Fibroblast of villous mesenchyme (primary cell): ENCODE results near the gene IFNL4. TPM values are rescaled to one million over a fixed set of nuclear protein-coding genes. Genes with fewer than 3 reads are reported as not detected.
"Not testable (repeated sequence)": the region's sequence is repeated elsewhere in the genome, so short reads cannot be mapped to it uniquely, and the experiment has no call there.

Experiments used
- DNase-seq: peaks from one replicate; pipeline ENCODE4 v3.0.0-alpha.2; 2010; ENCODE audit warnings: low read depth
- H3K4me3 ChIP-seq: 2 replicates; pipeline ENCODE4 v1.5.1; 2011; ENCODE audit warnings: low read depth, mild to moderate bottlenecking, low read length
- total RNA-seq: library from RNA; depleted of rRNA; stranded (reverse); fragments of >200 nt; gene quantifications from 2 replicates; pipeline ENCODE4 v1.2.3, GENCODE V29; 2012
- TF ChIP-seq, protein P1 (sequence below): IDR thresholded peaks from 2 replicates; pipeline ENCODE4 v1.5.1; 2012; ENCODE audit warnings: low read depth, mild to moderate bottlenecking, low read length; ENCODE audit not compliant: insufficient read depth

The IFNL4 gene
- total RNA-seq, 1 donor, result not detected

DNA sequence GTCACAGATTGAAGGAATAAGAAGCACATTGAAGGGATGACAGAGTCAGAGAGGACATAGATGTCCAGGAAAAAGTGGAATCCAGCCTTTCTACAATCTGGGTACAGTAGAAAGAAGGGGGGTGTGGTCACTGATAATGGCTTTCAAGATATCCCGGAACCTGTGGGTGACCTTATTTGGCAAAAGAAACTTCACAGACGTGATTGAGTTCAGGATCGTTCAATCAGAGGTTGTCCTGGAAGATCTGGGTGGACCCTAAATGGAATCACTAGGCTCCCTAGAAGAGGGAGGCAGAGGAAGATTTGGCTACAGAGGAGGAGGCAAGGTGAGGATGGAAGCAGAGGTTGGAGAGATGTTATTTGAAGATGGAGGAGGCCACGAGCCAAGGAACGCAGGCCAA lies 31.6 kb downstream of the IFNL4 start:
- no peak overlapping the region for H3K4me3 ChIP-seq
- DNase-seq, result no peak
- TF ChIP-seq, protein P1, sequence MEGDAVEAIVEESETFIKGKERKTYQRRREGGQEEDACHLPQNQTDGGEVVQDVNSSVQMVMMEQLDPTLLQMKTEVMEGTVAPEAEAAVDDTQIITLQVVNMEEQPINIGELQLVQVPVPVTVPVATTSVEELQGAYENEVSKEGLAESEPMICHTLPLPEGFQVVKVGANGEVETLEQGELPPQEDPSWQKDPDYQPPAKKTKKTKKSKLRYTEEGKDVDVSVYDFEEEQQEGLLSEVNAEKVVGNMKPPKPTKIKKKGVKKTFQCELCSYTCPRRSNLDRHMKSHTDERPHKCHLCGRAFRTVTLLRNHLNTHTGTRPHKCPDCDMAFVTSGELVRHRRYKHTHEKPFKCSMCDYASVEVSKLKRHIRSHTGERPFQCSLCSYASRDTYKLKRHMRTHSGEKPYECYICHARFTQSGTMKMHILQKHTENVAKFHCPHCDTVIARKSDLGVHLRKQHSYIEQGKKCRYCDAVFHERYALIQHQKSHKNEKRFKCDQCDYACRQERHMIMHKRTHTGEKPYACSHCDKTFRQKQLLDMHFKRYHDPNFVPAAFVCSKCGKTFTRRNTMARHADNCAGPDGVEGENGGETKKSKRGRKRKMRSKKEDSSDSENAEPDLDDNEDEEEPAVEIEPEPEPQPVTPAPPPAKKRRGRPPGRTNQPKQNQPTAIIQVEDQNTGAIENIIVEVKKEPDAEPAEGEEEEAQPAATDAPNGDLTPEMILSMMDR, result no peak

DNA sequence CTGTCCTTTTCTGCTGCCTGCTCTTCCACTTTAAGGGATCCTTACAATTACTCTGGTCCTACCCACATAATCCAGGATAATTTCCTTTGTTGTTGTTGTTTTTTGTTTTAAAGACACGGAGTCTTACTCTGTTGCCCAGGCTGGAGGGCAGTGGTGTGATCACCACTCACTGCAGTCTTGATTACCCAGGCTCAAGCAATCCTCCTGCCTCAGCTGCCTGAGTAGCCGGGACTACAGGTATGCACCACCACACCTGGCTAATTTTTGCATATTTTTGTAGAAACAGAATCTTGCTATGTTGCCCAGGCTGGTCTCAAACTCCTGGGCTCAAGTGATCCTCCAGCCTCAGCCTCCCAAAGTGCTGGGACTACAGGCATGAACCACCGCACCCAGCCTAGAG lies 33.3 kb downstream of the IFNL4 start:
- not testable (repeated sequence) for H3K4me3 ChIP-seq, DNase-seq

DNA sequence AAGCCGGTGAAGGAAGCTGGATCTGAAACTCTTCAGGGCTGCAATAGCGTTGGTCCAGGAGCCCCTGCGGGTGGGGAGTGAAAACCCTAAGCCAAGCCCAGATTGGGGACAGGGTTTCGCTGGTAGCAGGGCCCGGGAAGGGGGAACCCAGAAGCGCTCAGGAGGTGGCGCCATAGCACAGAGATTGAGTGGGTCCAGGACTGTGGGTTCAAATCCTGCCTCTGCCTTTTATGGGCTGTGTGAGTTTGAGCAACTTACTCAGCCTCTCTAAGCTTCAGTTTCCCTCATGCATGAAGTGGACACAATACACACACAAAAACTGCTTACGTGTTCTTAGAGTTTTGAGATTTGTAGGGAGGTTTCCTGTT lies 36.3 kb downstream of the IFNL4 start:
- no peak for DNase-seq
- no peak overlapping the region for H3K4me3 ChIP-seq
- TF ChIP-seq, protein P1, result peak; percentile 41

DNA sequence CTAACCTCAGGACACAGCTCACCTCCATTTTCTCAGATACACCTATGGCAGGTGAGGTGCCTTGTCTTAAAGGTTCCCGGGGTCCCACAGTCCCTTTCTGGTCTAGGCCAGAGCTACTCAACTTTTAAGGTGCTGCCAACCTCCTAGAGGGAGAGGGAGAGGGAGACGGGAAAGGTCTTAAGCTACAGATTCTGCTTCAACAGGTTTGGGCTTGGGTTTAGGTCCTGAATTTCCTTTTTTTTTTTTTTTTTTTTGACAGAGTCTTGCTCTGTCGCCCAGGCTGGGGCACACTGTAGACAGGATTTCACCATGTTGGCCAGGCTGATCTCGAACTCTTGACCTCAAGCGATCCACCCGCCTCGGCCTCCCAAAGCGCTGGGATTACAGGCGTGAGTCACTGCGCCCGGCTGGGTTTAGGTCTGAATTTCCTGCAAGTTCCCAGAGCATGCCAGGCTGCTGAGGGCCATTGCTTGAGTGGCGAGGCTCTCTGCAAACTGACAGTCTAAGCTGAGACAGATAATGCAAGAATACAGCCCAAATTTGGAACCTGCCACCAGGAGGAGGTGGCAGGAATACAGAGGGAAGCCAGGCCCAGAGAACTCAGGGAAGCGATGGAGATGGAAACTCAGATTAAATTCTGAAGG lies 36.8 kb downstream of the IFNL4 start:
- DNase-seq, result peak; percentile 17
- no peak overlapping the region for H3K4me3 ChIP-seq
- TF ChIP-seq, protein P1, result no peak

DNA sequence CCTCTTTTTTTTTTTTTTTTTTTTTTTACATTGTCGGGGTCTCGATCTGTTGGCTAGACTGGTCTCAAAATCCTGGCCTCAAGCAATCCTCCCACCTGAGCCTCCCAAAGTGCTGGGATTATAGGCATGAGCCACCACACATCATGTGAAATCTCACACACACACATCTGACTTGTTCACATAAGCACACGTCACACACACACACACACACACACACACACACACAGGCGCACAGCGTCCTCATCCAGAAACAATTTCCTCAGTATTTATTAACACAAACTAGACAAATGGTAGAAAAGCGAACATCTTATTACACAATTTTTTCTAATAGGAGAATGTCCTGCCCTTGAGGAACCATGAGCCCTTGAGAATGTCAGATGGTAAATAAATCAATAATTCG lies 39.5 kb downstream of the IFNL4 start:
- TF ChIP-seq, protein P1, result no peak
- no peak overlapping the region for H3K4me3 ChIP-seq
- DNase-seq, result no peak

DNA sequence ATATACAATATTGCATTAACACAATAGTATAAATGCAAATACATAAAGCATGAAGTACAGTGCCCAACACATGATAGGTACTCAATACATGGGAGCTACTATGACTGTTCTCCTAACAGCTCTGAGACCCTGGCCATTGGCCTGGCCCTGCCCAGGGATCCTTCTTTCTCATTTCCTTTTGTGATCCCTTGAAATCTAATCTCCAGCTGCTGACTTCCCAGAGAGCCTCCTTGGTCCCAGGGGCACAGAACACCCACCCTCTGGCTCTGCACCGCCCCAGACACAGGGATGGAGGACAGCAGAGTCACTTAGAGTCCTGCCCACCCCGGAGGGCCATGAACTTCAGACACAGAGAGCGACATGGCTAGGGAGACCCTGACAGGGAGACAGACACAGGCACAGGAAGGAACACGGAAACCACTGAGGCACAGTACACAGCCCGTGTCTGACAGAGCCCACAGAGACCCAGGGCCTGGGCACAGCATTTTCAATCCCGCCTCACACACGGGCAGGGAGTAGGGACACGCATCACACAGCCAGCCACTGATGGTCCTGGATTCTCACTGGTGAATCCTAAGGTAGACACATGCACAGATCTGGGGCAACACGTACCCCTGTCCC lies 40.4 kb downstream of the IFNL4 start:
- DNase-seq, result no peak
- TF ChIP-seq, protein P1, result no peak
- no peak overlapping the region for H3K4me3 ChIP-seq

DNA sequence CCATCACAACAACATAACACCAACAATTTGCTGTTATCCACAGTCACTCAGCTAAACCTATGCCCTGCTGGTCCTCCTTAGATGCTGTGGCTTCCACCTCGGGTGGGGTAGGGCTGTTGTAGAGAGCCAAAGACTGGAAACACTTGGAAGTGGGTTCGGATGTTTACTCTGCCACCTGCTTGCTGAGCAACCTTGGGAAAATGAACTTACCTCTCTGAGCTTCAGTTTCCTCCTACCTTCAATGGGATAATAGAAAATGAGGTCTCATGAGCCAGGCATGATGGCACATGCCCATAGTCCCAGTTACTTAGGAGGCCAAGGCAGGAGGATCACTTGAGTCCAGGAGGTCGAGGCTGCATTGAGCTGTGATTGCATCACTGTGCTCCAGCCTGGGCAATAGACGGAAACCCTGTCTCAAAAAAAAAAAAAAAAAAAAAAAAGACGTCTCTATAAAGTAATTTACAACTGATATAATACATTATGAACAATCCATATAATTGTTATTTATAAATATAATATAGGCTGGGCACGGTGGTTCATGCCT lies 41.3 kb downstream of the IFNL4 start:
- H3K4me3 ChIP-seq, result no peak overlapping the region
- TF ChIP-seq, protein P1, result no peak
- DNase-seq, result no peak
